Endothelial cell of umbilical vein (primary cell): Measurements from ENCODE around the gene ETNK2.

Experiments used
- CTCF ChIP-seq, 2 donors: IDR thresholded peaks; 1 replicate in 1 of 2; 2 replicates in 1 of 2; pipeline ENCODE4 v1.5.1; 2011; ENCODE audit warnings: low read length in 2 of 2, mild to moderate bottlenecking in 2 of 2, moderate library complexity in 2 of 2, control low read depth in 1 of 2, inconsistent platforms in 1 of 2, low read depth in 1 of 2; ENCODE audit not compliant: insufficient read depth in 1 of 2; ENCODE audit errors: extremely low read depth in 1 of 2
- EZH2 ChIP-seq: IDR thresholded peaks from 2 replicates; pipeline ENCODE4 v1.6.1; 2012; ENCODE audit warnings: borderline replicate concordance, low read depth, mild to moderate bottlenecking, moderate library complexity, low read length, inconsistent platforms; ENCODE audit not compliant: severe bottlenecking
- FOS ChIP-seq: IDR thresholded peaks from 2 replicates; pipeline ENCODE4 v1.6.1; 2011; ENCODE audit warnings: mild to moderate bottlenecking, low read length, moderate library complexity, borderline replicate concordance; ENCODE audit not compliant: insufficient read depth
- GATA2 ChIP-seq: IDR thresholded peaks from 2 replicates; pipeline ENCODE4 v1.7.0; 2011; ENCODE audit warnings: low read depth, mild to moderate bottlenecking, moderate library complexity, mixed read lengths, low read length; ENCODE audit not compliant: insufficient read length, insufficient read depth
- JUN ChIP-seq: IDR thresholded peaks from 2 replicates; pipeline ENCODE4 v1.6.1; 2011; ENCODE audit warnings: borderline replicate concordance, low read depth; ENCODE audit not compliant: insufficient read length, insufficient read depth
- MAX ChIP-seq: IDR thresholded peaks from 2 replicates; pipeline ENCODE4 v1.6.1; 2011; ENCODE audit not compliant: insufficient read depth, insufficient read length
- MYC ChIP-seq: IDR thresholded peaks from one replicate; pipeline ENCODE4 v1.6.1; 2011; ENCODE audit warnings: mild to moderate bottlenecking, low read depth, low read length
- POLR2A ChIP-seq: IDR thresholded peaks from 2 replicates; pipeline ENCODE4 v1.6.1; 2012; ENCODE audit warnings: low read depth, mild to moderate bottlenecking, control low read depth, low read length
- POLR2AphosphoS5 ChIP-seq: IDR thresholded peaks from 2 replicates; pipeline ENCODE4 v1.6.1; 2012; ENCODE audit warnings: low read depth, mild to moderate bottlenecking, control low read depth, low read length, moderate library complexity; ENCODE audit not compliant: insufficient read depth

GRCh38 chr1:204186597-204186996 is 34.8 kb upstream of the ETNK2 start:
- TF ChIP-seq CTCF (IDR thresholded peaks at IDR 0.05; ENCODE audit: extremely low read depth in 1 of 2, insufficient read depth in 1 of 2, low read depth in 1 of 2, low read length in 2 of 2) (no peak), POLR2AphosphoS5 (no peak), JUN (no peak), POLR2A (no peak), EZH2 (no peak), MAX (no peak), GATA2 (no peak), FOS (no peak), MYC (no peak)
